Mononuclear cell (primary cell): ENCODE measurements around the gene MTMR3. TPM values are rescaled to one million over a fixed set of nuclear protein-coding genes. Genes with fewer than 3 reads are reported as not detected.

Experiments
- H3K27me3 ChIP-seq: 2 replicates; pipeline ENCODE4 v1.6.0; 2011; ENCODE audit warnings: low read length, control low read depth; ENCODE audit not compliant: insufficient read depth
- H3K4me1 ChIP-seq: 2 replicates; pipeline ENCODE4 v1.5.1; 2011; ENCODE audit warnings: mild to moderate bottlenecking, low read length, control low read depth; ENCODE audit not compliant: insufficient read depth
- H3K4me3 ChIP-seq: 2 replicates; pipeline ENCODE4 v1.5.1; 2011; ENCODE audit warnings: mild to moderate bottlenecking, low read length, moderate library complexity
- H3K9me3 ChIP-seq: 2 replicates; pipeline ENCODE4 v1.5.1; 2011; ENCODE audit warnings: low read depth, mild to moderate bottlenecking, control low read depth, low read length
- total RNA-seq: library from RNA; depleted of rRNA; stranded (reverse); fragments of >200 nt; gene quantifications from one replicate; pipeline ENCODE4 v1.2.3, GENCODE V29; 2012

The MTMR3 gene
- total RNA-seq, 1 donor: 79.0 TPM

- no peaks in the 10 kb centered on the region for H3K4me1 ChIP-seq
Observed at GRCh38 chr22:30005213-30005857, 122.4 kb downstream of the MTMR3 start.

GRCh38 chr22:30007361-30007760, 124.4 kb downstream of the MTMR3 start:
- no peak overlapping the region for H3K4me3 ChIP-seq
- no peaks in the 10 kb centered on the region for H3K9me3 ChIP-seq
- H3K4me1 ChIP-seq: no peaks in the 10 kb centered on the region
- H3K27me3 ChIP-seq: no peaks in the 10 kb centered on the region

More at GRCh38 chr22:30005213-30005857, 122.4 kb downstream of the MTMR3 start:
- H3K27me3 ChIP-seq: no peaks in the 10 kb centered on the region
- no peak overlapping the region for H3K4me3 ChIP-seq
- H3K9me3 ChIP-seq: no peaks in the 10 kb centered on the region

DNA sequence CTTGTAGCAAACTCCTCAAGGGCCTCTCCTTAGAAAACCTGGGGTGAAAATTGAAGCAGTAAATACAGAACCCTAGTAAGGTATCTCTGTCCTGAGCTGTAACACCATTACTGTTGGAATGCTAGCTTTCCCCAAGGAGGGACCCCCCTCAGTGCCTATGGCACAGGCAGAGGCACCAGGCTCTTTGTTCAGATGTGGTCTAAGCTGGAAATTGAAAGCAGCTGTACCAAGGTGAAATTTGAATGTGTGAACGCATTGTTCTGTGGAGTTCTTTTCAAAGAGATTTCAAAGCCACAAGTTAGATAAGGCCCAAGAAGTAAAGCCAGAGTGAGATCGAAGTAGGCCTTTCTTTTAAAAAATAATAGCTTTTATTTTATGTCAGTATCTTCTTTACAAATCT, 125.4 kb downstream of the MTMR3 start:
- Histone ChIP-seq H3K4me3 (no peak overlapping the region), H3K27me3 (no peaks in the 10 kb centered on the region), H3K9me3 (no peaks in the 10 kb centered on the region), H3K4me1 (no peaks in the 10 kb centered on the region)

GRCh38 chr22:30009478-30009877, 126.5 kb downstream of the MTMR3 start:
- H3K27me3 ChIP-seq: no peaks in the 10 kb centered on the region
- H3K4me1 ChIP-seq: no peaks in the 10 kb centered on the region
- no peaks in the 10 kb centered on the region for H3K9me3 ChIP-seq
- no peak overlapping the region for H3K4me3 ChIP-seq

- no peaks in the 10 kb centered on the region for H3K4me1 ChIP-seq
- H3K4me3 ChIP-seq: no peak overlapping the region
- H3K27me3 ChIP-seq: no peaks in the 10 kb centered on the region
- H3K9me3 ChIP-seq: no peaks in the 10 kb centered on the region
Observed at GRCh38 chr22:30010789-30011405, 127.9 kb downstream of the MTMR3 start.

DNA sequence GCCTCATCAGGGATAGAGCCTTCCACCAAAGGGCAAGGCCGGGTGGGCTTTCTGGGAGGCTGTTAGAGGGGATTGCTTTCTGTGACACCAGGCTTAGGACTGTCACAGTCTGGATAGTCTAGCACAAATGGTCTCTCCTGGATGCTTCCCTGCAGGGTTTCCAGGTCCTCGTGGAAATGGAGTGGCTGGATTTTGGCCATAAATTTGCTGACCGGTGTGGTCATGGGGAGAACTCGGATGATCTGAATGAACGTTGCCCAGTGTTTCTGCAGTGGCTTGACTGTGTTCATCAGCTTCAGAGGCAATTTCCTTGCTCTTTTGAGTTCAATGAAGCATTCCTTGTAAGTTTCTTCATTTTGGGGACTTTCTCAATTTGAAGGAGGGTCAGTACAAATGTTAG, 130.2 kb downstream of the MTMR3 start:
- Histone ChIP-seq H3K9me3 (no peaks in the 10 kb centered on the region), H3K27me3 (no peaks in the 10 kb centered on the region), H3K4me1 (no peaks in the 10 kb centered on the region), H3K4me3 (no peak overlapping the region)

DNA sequence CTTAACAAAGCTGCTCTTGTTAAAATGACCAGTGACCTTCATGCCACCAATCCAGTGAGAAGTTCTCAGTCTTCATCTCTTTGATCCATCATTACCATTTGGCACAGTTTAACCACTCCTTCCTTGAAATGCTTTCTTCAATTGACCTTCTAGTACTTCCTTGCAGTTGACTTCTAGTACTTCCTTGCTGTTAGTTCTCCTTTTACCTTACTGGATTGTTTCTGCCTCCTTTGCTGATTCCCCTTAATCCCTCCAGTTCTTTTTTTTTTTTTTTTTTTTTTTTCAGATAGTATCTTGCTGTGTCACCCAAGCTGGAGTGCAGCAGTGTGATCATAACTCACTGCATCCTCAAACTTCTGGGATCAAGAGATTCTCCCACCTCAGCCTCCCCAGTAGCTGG, 131.3 kb downstream of the MTMR3 start:
- Histone ChIP-seq H3K4me1 (no peaks in the 10 kb centered on the region), H3K9me3 (no peaks in the 10 kb centered on the region), H3K4me3 (no peak overlapping the region), H3K27me3 (no peaks in the 10 kb centered on the region)

GRCh38 chr22:30015229-30015797, 132.3 kb downstream of the MTMR3 start:
- H3K4me3 ChIP-seq: no peak overlapping the region
- no peaks in the 10 kb centered on the region for H3K9me3 ChIP-seq
- no peaks in the 10 kb centered on the region for H3K27me3 ChIP-seq
- no peaks in the 10 kb centered on the region for H3K4me1 ChIP-seq

GRCh38 chr22:30015846-30016245, 132.9 kb downstream of the MTMR3 start:
- Histone ChIP-seq H3K4me3 (no peak overlapping the region), H3K27me3 (no peaks in the 10 kb centered on the region), H3K9me3 (no peaks in the 10 kb centered on the region), H3K4me1 (no peaks in the 10 kb centered on the region)

DNA sequence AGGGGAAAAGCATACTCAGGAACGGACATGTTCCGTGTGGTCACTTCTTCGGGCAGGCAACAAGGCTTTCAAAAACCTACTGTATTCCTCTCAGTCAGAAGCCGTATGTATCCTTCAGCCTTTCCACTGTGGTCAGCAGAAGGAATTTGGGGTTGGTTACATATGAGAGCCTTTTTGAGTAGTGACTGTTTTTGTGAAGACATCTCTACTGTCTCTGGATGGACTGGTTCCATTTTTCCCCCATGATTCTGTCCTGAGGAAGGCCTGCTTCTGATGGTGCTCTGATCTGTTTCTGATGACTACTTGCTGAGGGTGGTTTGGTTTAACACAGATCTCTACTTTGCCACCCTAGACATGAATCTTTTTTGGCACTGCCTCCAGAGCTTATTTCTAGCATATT, 133.6 kb downstream of the MTMR3 start:
- Histone ChIP-seq H3K27me3 (no peaks in the 10 kb centered on the region), H3K4me1 (no peaks in the 10 kb centered on the region), H3K4me3 (no peak overlapping the region), H3K9me3 (no peaks in the 10 kb centered on the region)

DNA sequence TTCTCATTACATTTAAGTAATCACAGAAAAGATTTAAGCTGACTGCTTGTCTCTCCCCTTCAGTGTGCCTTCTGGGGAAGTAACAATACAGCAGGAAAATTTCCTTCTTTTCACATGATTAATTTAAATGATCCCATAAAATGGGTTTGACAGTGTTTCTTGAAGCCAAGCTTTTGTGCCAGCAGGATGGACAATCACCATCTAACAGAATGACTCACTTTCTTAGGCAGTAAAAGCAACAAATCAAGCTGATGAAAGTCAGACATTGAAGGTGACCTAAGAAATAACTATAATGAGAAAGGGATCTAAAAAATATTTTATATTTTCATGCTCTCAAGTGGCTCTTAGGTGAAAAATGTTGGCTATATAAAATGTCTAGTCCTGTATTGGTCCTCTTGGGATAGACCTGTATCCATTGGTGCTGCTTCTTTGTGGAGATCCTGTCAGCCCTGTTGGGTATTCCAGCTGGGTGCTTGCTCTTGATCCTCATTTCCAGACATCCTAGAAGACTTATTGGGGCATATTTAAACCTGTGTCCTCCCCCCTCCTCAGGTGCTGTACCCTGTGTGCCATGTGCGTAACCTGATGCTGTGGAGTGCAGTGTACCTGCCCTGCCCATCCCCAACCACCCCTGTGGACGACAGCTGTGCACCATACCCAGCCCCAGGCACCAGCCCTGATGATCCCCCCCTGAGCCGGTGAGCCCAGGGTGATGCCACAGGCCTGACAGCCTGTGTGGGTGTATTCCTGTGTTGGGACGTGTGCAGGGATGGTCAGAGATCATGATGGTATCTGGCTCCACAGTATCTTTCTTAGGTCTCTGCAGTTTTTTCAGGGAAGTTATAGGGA, 134.6 kb downstream of the MTMR3 start:
- Histone ChIP-seq H3K4me3 (no peak overlapping the region), H3K27me3 (no peaks in the 10 kb centered on the region), H3K4me1 (no peaks in the 10 kb centered on the region), H3K9me3 (no peaks in the 10 kb centered on the region)

- no peaks in the 10 kb centered on the region for H3K27me3 ChIP-seq
- H3K4me3 ChIP-seq: no peak overlapping the region
- no peaks in the 10 kb centered on the region for H3K4me1 ChIP-seq
- H3K9me3 ChIP-seq: no peaks in the 10 kb centered on the region
Observed at GRCh38 chr22:30020511-30020910, 137.5 kb downstream of the MTMR3 start.

DNA sequence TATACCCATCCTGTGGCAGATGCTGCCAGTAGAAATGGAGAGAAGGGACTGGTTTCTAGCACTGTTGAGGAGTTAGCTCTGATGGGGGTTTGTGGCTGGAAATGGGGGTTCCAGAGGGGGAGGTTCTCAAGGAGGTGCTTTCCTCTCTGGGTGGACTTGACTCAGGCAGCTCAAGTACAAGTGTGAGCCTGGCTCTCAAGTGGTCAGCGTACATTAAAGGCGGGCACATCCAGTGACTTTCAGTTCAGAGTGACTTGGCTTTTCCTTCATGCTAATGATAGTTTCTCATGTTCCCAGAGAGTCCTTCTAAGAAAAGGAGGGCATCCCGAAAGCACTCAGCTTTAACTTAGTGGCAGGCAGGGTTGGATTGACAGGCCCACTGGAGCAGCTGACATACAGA, 138.4 kb downstream of the MTMR3 start:
- Histone ChIP-seq H3K4me1 (no peaks in the 10 kb centered on the region), H3K4me3 (no peak overlapping the region), H3K9me3 (no peaks in the 10 kb centered on the region), H3K27me3 (no peaks in the 10 kb centered on the region)

- H3K27me3 ChIP-seq: no peaks in the 10 kb centered on the region
- H3K4me3 ChIP-seq: no peak overlapping the region
- no peaks in the 10 kb centered on the region for H3K9me3 ChIP-seq
- H3K4me1 ChIP-seq: no peaks in the 10 kb centered on the region
Observed at GRCh38 chr22:30021881-30022619, 139.1 kb downstream of the MTMR3 start.
